Measurements from ENCODE around the gene MAD1L1. TPM values are rescaled to one million over a fixed set of nuclear protein-coding genes. Genes with fewer than 3 reads are reported as not detected.
"Not testable (repeated sequence)": the region's sequence is repeated elsewhere in the genome, so short reads cannot be mapped to it uniquely, and the experiment has no call there.

MAD1L1 gene
- total RNA-seq, 1 experiment from 2014 or later = 38.5 TPM

- CTCF ChIA-PET; H4K20me1 ChIP-seq (ENCODE audit: insufficient read depth); H3K9ac ChIP-seq (ENCODE audit: low read length); intact Hi-C loops (cut with micrococcal nuclease); POLR2A ChIA-PET; H2AFZ ChIP-seq (ENCODE audit: low read depth, low read length, poor library complexity, severe bottlenecking); H3K27me3 ChIP-seq (ENCODE audit: insufficient read depth, low read length); DNase-seq (ENCODE audit: low read depth, low spot score); RAD21 ChIA-PET (ENCODE audit: low non-redundant PET in 1 of 2, low total read pairs in 2 of 2, uncharacterized antibody in 2 of 2, unreplicated experiment in 2 of 2); H3K9me2 ChIP-seq (ENCODE audit: insufficient read depth); H3K79me2 ChIP-seq (ENCODE audit: insufficient read depth, low read length); H3K9me3 ChIP-seq (ENCODE audit: control insufficient read depth in 1 of 2, insufficient read depth in 1 of 2, low read depth in 1 of 2, low read length in 2 of 2); H3K36me3 ChIP-seq (ENCODE audit: control insufficient read depth in 1 of 2, insufficient read depth in 2 of 2, low read length in 2 of 2); ATAC-seq; BruUV-seq (replicated peaks); H3K4me3 ChIP-seq (replicated peaks in 1 of 2; ENCODE audit: low read depth in 1 of 2, low read length in 2 of 2); H3K4me2 ChIP-seq (ENCODE audit: low read length); H3K4me1 ChIP-seq (ENCODE audit: control insufficient read depth in 1 of 2, insufficient read depth in 2 of 2, low read length in 2 of 2); H3K27ac ChIP-seq (ENCODE audit: low read depth, low read length): not testable (repeated sequence)
Observed at GRCh38 chr7:1831471-1831870, 401.3 kb downstream of the MAD1L1 start.

GRCh38 chr7:1829668-1830067 lies 403.1 kb downstream of the MAD1L1 start:
- H3K9me2 ChIP-seq (ENCODE audit: insufficient read depth); BruUV-seq (replicated peaks); H2AFZ ChIP-seq (ENCODE audit: low read depth, low read length, poor library complexity, severe bottlenecking); RAD21 ChIA-PET (ENCODE audit: low non-redundant PET in 1 of 2, low total read pairs in 2 of 2, uncharacterized antibody in 2 of 2, unreplicated experiment in 2 of 2); H3K9ac ChIP-seq (ENCODE audit: low read length); H3K36me3 ChIP-seq (ENCODE audit: control insufficient read depth in 1 of 2, insufficient read depth in 2 of 2, low read length in 2 of 2); POLR2A ChIA-PET; H3K27ac ChIP-seq (ENCODE audit: low read depth, low read length); H3K79me2 ChIP-seq (ENCODE audit: insufficient read depth, low read length); H3K4me2 ChIP-seq (ENCODE audit: low read length); H3K4me1 ChIP-seq (ENCODE audit: control insufficient read depth in 1 of 2, insufficient read depth in 2 of 2, low read length in 2 of 2); H4K20me1 ChIP-seq (ENCODE audit: insufficient read depth); intact Hi-C loops (cut with micrococcal nuclease); H3K27me3 ChIP-seq (ENCODE audit: insufficient read depth, low read length); H3K4me3 ChIP-seq (replicated peaks in 1 of 2; ENCODE audit: low read depth in 1 of 2, low read length in 2 of 2); ATAC-seq; CTCF ChIA-PET; DNase-seq (ENCODE audit: low read depth, low spot score); H3K9me3 ChIP-seq (ENCODE audit: control insufficient read depth in 1 of 2, insufficient read depth in 1 of 2, low read depth in 1 of 2, low read length in 2 of 2): not testable (repeated sequence)

DNA sequence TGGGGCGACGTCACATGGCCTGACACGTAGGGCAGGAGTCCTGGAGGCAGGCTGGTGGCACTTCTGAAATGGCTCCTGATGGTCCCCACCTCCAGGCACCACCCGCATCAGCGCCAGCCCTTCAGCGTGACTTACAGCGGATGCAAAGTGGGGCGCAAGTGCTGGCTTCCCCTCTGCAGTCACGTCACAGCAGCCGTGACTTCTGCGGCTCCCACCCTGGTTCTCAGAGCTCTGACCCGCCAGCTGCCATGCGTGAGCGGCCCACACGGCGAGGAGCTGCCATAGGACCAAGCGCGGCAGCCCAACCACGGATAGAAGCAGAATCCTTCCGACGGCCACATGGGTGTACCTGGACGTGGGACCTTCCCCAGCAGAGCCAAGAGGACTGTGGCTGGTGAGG lies 403.6 kb downstream of the MAD1L1 start:
- Histone ChIP-seq H3K27ac (ENCODE audit: low read depth, low read length) (no peak overlapping the region), H2AFZ (ENCODE audit: low read depth, low read length, poor library complexity, severe bottlenecking) (no peak overlapping the region), H3K27me3 (ENCODE audit: insufficient read depth, low read length) (no peaks in the 10 kb centered on the region), H3K36me3 (ENCODE audit: control insufficient read depth in 1 of 2, insufficient read depth in 2 of 2, low read length in 2 of 2) (no peaks in the 10 kb centered on the region), H3K9ac (ENCODE audit: low read length) (no peak overlapping the region), H3K4me2 (ENCODE audit: low read length) (no peak overlapping the region), H3K4me1 (ENCODE audit: control insufficient read depth in 1 of 2, insufficient read depth in 2 of 2, low read length in 2 of 2) (no peaks in the 10 kb centered on the region), H3K9me2 (ENCODE audit: insufficient read depth) (no peaks in the 10 kb centered on the region), H3K9me3 (ENCODE audit: control insufficient read depth in 1 of 2, insufficient read depth in 1 of 2, low read depth in 1 of 2, low read length in 2 of 2) (no peaks in the 10 kb centered on the region), H3K79me2 (ENCODE audit: insufficient read depth, low read length) (no peaks in the 10 kb centered on the region), H3K4me3 (replicated peaks in 1 of 2; ENCODE audit: low read depth in 1 of 2, low read length in 2 of 2) (no peak overlapping the region), H4K20me1 (ENCODE audit: insufficient read depth) (no peaks in the 10 kb centered on the region)
- no peak for DNase-seq (ENCODE audit: low read depth, low spot score)
- CTCF ChIA-PET = no interaction called here
- POLR2A ChIA-PET = no interaction called here
- BruUV-seq (replicated peaks) = no TSS peak
- intact Hi-C loops (cut with micrococcal nuclease) = no loop called here
- ATAC-seq = no peak
- RAD21 ChIA-PET (ENCODE audit: low non-redundant PET in 1 of 2, low total read pairs in 2 of 2, uncharacterized antibody in 2 of 2, unreplicated experiment in 2 of 2) = no interaction called here
- TF ChIP-seq SP1 (IDR thresholded peaks at IDR 0.05; ENCODE audit: low read depth) (no peak), CBX3 (IDR thresholded peaks at IDR 0.05; ENCODE audit: low read depth) (no peak), CEBPB (IDR thresholded peaks at IDR 0.05; ENCODE audit: low read depth) (no peak), ZNF274 (IDR thresholded peaks at IDR 0.05; ENCODE audit: low read depth, low read length) (no peak), ZBTB33 (IDR thresholded peaks at IDR 0.05; ENCODE audit: extremely low read depth, insufficient replicate concordance, low read length) (no peak)
- TF ChIP-seq, protein P1, sequence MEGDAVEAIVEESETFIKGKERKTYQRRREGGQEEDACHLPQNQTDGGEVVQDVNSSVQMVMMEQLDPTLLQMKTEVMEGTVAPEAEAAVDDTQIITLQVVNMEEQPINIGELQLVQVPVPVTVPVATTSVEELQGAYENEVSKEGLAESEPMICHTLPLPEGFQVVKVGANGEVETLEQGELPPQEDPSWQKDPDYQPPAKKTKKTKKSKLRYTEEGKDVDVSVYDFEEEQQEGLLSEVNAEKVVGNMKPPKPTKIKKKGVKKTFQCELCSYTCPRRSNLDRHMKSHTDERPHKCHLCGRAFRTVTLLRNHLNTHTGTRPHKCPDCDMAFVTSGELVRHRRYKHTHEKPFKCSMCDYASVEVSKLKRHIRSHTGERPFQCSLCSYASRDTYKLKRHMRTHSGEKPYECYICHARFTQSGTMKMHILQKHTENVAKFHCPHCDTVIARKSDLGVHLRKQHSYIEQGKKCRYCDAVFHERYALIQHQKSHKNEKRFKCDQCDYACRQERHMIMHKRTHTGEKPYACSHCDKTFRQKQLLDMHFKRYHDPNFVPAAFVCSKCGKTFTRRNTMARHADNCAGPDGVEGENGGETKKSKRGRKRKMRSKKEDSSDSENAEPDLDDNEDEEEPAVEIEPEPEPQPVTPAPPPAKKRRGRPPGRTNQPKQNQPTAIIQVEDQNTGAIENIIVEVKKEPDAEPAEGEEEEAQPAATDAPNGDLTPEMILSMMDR (IDR thresholded peaks at IDR 0.05 in 2 of 3, conservative IDR thresholded peaks at IDR 0.05 in 1 of 3; ENCODE audit: borderline replicate concordance in 1 of 3, insufficient read depth in 1 of 3, low read depth in 2 of 3, low read length in 2 of 3) = no peak
